AG09309 (cell line): ENCODE results near the gene COQ9.

Source experiments
- DNase-seq: peaks from one replicate; pipeline ENCODE4 v3.0.0-alpha.2; 2010; ENCODE audit warnings: low read depth
- H3K4me3 ChIP-seq: 2 replicates; pipeline ENCODE4 v1.5.1; 2011; ENCODE audit warnings: mild to moderate bottlenecking, low read depth, low read length, moderate library complexity; ENCODE audit not compliant: control insufficient read depth
- TF ChIP-seq, protein P1 (sequence below): IDR thresholded peaks from 2 replicates; pipeline ENCODE4 v1.5.1; 2011; ENCODE audit warnings: mild to moderate bottlenecking, low read depth, low read length, inconsistent platforms; ENCODE audit not compliant: insufficient read depth, control insufficient read depth; ENCODE audit errors: missing control alignments

The COQ9 gene

DNA sequence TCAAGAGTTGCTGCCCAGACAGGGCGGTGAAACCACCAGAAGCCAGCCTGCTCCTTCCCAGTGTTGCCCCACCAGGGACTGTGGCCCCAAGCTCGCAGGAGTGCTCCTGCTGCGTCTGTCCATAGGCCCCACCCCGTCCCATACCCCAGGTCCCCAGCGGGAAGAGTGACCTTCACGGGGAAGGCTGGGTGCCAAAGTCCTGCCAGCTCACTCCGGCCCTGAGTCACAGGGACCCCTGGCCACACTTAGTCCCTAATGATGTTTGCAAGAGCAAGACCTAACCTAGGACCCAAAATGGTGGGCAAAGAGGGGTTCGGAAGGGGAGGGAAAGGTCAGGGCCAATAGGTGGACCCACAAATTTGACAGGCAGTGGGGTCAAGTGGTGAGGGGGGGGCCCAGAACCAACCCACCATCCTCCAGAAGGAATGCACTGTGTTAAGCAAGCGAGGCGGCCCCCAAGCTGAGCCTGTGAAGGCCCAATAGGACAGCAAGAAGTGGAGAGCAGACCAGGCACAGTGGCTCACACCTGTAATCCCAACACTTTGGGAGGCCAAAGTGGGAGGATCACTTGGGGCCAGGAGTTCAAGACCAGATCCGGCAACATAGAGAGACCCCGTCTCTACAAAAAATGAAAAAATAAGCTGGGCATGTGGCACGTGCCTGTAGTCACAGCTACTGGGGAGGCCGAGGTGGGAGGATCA is 35.7 kb downstream of the COQ9 start:
- DNase-seq: no peak

GRCh38 chr16:57483725-57484514 is 36.6 kb downstream of the COQ9 start:
- TF ChIP-seq, protein P1, sequence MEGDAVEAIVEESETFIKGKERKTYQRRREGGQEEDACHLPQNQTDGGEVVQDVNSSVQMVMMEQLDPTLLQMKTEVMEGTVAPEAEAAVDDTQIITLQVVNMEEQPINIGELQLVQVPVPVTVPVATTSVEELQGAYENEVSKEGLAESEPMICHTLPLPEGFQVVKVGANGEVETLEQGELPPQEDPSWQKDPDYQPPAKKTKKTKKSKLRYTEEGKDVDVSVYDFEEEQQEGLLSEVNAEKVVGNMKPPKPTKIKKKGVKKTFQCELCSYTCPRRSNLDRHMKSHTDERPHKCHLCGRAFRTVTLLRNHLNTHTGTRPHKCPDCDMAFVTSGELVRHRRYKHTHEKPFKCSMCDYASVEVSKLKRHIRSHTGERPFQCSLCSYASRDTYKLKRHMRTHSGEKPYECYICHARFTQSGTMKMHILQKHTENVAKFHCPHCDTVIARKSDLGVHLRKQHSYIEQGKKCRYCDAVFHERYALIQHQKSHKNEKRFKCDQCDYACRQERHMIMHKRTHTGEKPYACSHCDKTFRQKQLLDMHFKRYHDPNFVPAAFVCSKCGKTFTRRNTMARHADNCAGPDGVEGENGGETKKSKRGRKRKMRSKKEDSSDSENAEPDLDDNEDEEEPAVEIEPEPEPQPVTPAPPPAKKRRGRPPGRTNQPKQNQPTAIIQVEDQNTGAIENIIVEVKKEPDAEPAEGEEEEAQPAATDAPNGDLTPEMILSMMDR: no peak
- DNase-seq: no peak

More for the DNA sequence above, 35.7 kb downstream of the COQ9 start:
- H3K4me3 ChIP-seq: no peak overlapping the region
- TF ChIP-seq, protein P1: no peak

DNA sequence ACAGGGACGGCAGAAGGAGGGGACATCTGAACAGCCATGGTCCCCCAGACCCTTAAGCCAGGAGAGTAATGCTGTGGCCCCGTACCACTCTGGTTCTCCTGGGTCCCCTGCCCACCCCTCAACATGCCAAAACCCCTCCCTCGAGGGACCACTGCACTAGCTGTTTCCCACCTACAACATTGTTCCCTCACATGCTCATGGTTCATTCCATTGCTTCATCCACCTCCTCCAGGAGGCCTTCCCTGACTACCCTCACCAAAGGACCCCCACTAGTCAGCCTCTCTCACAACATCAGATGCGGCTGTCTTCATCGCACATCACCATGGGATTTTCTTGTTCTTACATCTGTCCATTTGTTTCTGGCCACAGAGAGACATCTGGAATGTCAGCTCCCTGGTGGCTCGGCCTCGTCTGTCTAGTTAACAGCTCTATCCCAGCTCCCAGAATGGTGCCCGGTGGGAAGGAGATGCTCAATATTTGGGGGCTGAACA is 37.3 kb downstream of the COQ9 start:
- DNase-seq: no peak
- TF ChIP-seq, protein P1: no peak
- H3K4me3 ChIP-seq: no peak overlapping the region

More at GRCh38 chr16:57483725-57484514, 36.6 kb downstream of the COQ9 start:
- H3K4me3 ChIP-seq: no peak overlapping the region

- H3K4me3 ChIP-seq: peak overlapping the region; percentile 93
- TF ChIP-seq, protein P1: no peak
- no peak for DNase-seq
These were observed 38.0 kb downstream of the COQ9 start for GRCh38 chr16:57485091-57485915.

- H3K4me3 ChIP-seq: peak within 1 kb of the TSS; percentile 93
- DNase-seq: no peak
- TF ChIP-seq, protein P1: no peak
These were observed 38.9 kb downstream of the COQ9 start, which contains the start of gene DOK4 for GRCh38 chr16:57485916-57486857. Gene DOK4 (minus strand): TSS chr16:57486493. CDS start chr16:57479507, 6,986 bp downstream.
